NCI-H69 (cell line): ENCODE measurements around the gene CPOX.
A peak's percentile ranks its signal among the peaks of the same experiment; 100 is the strongest.

Experiments used
- DNase-seq: peaks from one replicate; lab custom pipeline; 2025; lab: John Stamatoyannopoulos, UW

CPOX gene

DNA sequence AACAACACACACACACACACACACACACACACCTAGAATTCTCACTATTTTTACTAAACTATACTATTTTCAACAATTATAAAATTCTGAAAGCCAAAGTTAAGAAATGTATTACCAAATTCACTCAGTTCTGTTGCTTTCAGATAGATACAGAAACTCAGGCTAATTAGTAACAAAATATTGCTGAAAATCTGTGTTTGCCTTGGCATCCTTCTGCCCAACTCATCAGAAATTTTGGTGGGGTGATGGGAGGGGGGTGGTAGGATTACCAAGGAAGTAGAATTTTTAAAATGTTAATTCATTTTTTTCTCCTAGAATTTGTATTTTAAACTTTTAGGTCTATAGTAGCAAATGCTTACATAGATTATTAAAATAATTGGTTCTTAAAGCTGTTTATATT is 2.7 kb upstream of the CPOX start:
- no peak for DNase-seq

DNA sequence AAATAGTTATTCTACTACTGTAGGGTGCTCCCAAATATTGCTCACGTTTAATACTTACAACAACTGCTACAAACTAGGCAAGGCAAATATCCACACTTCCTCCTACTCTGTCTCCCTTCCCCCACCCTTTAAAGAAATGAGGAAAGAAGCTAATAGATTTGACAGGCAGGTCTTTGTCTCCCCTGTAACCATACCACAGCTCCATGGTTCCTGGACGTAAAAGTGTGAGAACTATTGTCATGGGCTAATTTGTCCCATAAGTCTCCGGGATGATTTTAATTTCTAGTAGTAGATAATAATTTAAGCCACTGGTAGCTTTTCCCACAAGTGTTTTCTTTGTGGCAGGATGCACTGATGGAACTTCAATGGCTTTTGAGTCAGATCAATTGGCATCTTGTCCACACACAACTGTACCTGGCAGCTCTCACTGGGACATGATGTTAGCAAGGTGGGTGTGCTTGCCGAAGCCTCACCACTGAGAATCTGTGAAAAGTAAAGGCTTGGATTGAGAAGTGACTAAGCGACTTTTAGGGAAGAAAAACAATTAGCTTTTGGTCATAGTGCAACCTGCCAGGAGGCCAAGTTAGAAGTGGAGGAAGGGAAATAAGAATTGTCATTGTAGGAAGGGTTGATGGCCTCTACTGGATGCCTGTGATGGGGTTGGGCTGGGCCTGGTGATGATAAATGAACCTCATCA is 1.4 kb upstream of the CPOX start:
- no peak for DNase-seq

DNA sequence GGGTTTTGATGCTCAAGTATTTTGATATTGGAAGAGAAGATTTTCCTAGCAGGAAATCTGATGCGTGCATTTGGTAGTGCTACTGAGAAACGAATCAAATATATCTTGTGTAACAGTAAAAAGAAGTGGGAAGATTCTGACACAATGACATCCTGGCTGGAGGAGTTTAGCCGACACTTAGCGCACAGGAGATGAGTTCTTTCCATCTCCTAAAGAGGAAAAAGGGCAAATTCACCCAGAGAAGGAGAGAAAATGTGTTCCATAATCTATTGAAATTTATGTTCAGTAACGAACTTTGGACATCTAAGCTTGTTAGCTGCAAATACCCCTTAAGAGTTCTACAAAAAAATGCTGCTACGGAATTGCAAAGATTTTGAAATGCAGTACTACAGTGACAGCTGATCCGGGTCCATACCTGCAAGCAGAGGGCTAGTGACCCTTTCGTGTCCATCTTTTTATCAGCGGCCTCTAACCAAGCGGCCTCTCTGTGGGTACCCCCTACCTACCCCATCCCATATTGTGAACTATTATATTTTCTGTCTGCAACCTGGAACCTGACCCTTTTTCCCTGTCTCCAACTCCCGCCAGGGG is 971 bp downstream of the CPOX start:
- DNase-seq: no peak

DNA sequence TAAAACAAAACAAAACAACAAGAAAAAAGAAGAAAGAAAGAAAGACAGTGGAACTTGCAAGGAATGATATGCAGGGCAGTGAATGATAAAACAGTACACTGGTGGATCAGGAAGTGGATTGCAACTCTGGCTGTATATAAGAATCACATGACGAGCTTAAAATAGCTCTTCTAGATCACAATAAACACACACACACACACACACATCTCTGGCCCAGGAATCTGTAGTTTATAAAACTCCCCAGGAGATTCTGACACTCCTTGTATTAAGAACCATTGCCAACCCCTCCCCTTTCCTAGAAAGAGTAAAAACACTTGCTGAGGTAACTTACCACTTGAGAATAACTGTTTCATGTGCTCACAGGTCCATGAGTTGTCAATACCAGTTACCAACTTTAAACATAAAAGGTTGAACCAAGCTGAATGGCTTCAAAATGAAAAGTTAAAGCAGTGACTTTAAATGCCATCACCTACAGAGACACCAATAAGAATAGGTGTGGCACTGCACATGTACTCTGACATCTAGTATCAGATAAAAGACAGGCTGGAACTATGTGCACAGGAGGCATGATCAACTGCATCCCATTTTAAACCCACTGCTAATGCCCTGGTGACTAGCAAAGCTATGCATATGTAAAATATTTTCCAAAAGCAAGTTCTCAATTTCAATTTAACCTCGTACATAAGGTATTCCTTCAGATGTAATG is 3.9 kb downstream of the CPOX start:
- no peak for DNase-seq

DNA sequence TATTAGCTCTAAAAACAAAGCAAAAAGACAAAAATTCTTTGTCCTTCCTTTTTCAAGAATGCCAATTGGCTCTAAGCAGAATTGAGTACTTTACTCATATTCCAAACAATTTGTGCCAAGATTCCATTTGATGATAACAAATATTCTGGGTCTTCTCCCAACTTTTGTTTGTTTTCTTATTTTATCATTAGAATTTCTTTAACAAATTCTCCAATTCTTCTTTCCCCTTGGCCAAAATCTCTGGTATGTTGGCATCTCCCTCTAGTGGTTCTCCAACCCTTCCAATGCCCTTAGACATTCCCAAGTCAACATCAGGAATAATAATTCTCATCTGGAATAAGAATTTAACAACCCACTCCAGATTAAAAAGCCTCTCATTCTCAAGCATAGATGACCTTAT is 5.3 kb downstream of the CPOX start:
- DNase-seq: no peak

DNA sequence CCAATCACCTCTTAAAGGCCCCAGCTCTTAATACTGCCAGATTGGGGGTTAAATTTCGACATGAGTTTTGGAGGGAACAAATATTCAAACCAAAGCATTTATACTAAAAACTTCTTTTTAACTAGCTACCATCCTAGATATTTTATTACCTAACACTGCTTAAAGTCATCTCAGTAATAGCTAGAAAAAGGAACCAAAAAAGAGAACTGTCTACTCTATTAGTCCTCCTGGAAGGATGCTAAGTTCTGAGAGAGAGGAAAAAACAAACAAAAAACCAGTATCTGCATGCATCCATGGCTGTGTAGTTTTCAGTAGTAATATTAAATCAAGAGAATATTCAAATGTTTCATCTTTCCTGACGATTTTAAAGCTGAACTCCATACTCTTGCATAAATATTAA is 5.8 kb downstream of the CPOX start:
- no peak for DNase-seq

DNA sequence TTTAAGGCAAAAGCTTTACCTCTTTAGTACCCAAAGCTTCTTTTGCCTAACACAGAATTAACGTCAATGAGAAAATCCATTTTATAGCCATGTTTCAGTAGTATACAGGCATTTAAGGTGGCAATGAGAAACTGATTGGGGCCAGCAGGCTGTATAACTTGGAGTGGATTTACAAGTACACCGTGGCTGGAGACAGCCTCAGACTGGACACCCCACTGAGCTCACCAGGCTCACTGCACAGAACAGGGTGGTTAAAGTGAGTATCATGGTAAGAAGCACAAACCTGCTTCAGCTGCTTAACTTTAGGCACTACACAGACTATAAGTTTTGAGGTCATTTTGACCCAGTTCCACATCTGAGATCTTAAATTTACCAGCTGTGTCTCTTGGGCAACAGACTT is 8.9 kb downstream of the CPOX start:
- DNase-seq: no peak

DNA sequence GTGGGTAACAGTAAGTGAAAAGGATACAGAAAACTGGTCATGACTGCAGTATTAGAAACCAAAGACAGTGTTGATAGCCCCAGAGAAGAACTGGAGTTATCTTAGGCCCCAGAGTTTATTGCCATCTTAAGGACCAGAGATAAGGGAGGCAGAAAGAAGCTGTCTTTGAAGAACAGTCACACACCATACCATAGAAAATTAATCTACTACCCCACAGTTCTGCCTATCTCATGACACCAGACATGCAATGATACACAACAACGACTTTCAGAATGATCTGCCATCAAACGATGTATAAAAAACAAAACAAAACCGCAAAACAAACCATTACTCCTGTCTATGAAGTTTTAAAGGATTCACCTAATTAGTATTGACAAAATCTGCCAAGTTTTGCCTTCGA is 9.6 kb downstream of the CPOX start:
- DNase-seq: no peak

DNA sequence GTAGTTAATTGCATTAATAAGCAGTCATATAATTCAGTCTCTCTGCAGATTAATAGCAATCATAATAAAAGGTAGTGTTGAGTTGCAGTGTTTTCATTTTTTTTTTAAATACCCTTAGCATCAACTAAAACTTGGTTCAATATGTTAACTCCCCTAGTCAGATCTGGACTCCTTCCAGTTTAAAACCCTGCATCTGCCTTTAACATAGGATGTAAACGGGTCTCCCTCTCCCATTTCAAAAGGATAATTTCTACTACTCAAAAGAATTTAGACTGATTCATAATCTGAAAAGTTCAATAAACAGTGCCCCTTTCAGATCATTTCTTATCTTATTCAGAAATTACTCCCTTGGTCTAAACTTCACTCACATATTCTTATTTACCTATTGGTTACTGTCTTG is 11.4 kb downstream of the CPOX start:
- DNase-seq: no peak

DNA sequence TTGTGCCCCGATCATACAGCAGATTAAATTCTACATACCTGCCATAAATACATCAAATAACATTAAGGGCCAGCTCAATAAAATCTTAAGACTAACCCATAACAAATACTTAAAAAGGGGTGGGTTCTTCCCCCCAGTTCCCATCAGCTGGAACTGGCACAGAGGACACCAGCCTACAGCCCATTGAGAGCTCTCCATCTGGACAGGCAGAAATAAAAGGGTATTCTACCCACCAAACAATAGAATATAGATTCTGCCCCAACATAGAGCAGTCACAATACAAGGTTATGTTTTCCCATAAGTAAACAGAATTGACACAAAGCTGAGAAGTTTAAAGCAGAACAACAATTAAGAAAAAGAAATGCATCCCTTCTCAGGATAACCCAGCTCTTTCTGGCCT is 11.9 kb downstream of the CPOX start:
- no peak for DNase-seq

DNA sequence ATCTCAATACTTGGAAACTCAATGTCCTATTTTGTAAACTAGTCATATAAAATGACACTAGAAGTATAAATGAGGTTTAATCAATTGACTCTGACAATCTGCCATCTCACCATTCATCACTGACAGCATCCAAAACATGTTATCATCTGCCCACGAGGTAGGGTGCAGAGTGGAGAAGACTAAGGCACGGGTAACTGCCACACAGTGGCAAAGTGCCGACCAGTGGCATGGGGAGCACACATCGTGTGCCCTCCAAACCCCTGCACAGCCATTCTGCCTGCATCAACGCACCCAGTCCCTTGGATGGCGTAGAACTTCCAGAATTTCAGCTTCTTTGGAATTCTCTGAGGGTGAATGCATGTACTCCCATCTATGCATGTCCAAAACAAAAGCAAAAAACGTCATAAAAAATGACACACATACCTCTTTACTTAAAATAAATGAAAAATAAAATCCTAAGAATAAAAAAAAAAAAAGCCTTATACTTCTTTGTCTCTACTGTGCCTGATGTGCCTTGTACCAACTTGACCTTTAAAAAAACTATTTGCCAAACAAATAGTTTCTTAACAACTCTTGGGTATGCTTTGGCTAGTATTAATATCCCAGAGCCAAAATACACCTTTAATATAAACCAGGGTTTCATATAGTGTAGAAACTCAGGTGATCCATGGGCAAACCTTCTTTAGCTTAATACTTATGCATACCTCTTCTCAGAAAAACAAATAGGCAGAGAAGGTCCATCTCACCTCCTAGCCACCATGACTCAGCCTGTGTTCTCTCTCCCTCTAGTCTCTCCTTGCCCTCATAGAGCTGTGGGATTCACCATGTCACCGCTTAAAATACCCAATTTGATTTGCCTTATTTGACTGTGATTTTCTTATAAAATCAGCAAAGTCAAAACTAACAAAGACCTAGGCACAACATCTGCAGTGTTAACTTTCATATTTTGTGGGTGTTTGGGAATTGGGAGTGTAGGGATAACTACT is 12.7 kb downstream of the CPOX start:
- DNase-seq: no peak

DNA sequence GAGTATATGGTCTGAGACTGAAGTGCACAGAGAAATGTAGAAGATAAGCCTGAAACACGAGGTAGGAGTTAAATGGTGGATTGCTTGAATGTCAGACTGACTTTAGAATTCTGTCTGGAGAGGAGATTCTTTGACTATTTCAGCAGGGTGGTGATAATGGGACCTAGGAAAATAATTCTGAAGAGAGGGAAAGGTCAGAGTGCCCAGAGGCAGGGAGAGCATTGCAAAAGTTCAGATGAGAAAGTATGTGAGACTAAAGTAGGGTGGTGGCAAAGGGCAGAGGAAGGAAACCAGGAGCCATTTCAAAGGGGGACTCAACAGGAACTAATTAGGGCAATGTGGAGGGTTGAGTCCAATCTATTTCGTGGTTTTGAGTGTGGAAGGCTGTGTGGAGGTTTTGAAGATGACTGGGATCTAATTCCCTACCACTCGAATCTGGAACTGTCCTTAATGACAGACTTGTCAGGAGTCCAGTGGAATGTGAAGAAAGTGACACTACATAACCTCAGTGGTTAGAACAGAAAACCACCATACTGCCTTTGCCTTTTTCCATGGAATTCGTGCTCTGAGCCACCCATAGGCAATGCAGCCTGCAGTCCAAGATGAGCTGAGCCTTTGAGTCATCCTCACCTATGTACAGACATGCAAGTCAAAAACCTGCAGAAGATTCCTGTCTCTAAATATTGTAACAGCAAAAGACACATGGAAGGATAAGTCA is 16.1 kb downstream of the CPOX start:
- DNase-seq: no peak

DNA sequence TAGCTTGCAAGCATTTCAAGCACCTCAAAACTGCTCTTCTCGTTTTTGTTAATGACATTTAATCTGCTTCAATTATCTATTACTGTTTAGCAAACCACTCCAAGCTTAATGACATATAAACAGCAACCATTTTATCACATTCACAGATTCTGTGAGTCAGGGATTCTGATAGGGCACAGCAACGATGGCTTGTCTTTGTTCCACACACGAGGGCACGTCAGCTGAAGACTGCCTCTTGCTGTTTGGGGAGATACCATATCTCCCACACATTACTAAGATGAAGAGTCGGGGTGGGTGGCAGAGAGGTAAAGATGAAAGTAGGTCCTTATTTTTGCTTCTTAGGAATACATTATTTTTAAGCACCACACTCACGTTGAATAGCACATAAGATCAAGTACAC is 19.3 kb downstream of the CPOX start:
- no peak for DNase-seq

DNA sequence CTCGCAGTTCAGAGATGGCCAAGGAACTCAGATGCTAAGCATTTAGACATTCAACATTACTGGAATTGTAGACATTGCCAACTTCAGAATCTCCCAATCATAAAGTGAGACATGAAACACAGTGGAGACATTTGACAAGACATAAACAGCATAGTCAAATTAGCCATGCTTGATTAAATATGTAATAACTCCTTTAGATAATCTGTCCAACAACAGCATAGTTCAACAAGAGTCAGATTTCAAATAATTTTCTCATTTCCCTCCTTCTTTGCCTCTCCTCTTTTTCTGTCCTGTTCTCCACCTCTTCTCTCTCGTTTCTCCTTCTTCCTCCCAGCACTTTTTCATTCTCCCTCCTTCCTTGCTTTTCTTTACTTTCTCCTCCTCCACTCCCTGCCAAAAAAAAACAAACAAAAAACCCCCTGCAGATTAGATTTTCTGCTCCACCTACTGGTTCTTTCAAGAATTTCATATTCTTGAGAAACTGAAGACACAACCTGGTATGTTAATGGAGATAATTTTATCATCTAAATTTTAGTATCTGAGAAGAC is 20.2 kb downstream of the CPOX start:
- DNase-seq: peak; percentile 35

DNA sequence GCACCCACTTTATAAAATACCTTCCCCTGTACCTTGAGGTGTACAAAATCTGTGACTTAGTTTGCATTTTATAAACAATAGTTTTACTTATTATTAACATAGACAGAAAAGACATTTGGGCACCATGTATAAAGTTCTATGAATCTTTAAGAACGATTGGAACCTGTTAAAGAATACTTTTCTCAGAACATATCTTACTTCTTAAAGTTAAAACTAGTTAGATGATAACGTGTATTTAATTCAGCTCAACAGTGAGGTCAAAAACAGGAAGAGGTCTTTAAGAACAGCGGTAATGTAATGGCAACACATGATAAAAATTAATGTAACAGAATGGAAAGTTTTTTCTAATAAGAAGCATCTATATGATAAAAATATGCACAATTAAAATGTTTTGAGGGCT is 25.0 kb downstream of the CPOX start:
- no peak for DNase-seq

DNA sequence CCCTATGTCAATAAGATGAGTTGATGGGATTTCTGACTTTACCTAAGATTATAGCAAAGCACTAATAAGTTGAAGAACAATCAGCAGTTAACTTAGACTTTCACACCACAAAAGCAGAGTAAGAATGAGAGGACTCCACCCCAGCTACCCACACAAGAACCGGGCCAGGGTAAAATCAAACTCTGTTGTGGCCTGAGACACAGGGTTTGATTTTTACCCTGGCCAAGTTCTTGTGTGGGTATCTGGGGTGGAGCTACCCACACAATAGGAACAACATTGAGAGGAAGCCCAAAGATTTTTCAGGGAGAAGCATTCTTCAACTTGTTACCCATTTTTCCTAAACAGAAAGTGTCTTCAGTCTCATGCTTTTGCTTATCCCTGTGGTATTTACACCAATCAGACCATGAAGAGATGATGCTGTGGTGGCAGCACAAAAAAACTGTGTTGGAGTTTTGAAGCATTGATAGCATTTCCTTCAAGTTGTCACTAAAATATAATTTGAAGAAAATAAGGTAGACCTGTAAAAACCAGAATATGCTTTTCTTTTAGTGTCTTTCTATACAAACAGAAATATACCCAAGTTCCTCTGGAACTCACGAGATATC is 25.6 kb downstream of the CPOX start:
- DNase-seq: no peak

DNA sequence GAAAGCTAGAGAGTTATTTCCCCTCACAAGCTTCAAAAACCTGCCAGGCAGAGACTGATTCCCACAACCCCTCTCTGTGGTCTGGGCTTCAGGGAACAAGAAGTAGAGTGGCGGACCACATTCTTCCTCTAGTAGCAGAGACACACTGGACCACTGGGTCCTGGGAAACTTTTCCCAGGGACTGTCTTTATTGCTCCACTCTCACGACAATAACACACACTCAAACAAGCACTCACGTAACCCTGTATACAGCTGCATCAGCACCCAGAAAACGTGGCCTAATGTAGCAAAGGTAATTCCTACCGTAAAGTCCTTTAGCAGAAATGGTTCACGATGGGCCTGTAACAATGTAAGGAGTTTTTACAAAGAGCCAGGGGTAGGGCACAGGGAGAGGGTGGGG is 27.6 kb downstream of the CPOX start:
- DNase-seq: no peak

DNA sequence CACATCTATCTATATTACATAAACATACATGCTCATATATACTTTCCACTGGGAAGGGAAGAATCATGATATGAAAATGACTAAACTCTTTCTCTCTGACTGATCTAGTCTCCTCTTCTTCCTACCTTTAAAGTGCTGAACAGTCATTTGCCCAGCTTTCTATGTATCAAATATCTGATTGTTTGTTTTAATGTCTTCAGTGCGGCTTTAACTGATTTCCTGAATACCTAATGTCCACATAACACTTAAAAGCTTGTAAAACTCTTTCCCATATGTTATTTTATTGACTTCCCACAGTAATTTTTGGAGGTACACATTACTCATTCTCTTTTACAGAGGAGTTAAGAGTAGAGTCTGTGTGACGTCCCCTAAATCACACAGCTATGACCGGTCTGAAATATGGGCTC is 28.2 kb downstream of the CPOX start:
- peak; percentile 44 for DNase-seq

DNA sequence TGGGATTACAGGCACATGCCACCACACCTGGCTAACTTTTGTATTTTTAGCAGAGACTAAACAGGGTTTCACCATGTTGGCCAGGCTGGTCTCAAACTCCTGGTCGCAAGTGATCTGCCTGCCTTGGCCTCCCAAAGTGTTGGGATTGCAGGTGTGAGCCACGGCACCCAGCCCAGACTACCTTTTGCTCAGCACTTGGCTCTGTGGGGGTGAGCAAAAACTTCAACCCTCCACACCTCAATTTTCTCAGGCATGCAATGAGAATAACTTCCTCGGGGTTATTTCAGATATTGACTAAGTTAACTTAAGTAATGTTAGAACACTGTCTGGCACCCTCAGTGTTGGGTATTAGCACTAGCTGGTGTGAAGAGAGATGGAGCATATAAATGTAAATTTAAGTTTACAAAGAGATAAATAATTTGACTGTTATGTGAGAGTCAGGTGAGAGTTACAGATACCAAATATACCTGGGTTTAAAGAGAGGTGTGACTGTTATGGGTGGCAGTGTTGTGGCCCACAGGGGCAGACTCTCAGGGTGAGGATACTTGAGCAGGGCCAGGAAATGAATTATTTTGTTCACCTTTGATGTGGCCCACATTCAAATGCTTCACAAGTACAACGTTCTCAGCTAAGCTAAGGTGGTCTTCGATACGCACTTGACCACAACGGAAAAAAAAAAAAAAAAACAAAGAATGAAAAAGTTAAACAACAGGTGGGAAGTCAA is 29.0 kb downstream of the CPOX start:
- no peak for DNase-seq

DNA sequence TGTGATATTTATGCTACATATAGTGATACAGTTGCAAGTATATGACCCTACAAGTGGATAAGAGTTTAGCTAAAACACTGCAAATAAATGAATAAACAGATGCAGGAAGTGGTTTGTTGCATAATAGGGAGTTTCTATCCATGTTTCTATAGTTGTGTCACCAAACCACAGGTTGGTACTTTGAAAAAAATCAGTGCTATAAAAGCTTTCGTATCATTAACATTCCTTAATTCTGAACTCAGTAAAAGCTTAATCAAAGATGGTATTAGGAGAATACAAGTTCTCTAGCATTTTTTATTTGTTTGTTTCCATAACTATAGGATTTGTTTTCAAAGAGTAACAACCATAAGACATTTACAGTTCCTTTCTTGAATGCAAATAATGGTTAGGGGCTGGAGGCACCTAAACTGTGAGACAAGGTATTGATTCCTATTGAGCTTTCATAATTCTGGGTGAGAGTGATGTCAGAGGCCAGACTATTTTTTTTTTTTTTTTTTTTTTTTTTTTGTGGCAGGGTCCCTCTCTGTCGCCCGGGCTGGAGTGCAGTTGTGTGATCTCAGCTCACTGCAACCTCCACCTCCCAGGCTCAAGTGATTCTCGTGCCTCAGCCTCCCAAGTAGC is 29.6 kb downstream of the CPOX start:
- DNase-seq: no peak
